Effector memory CD8-positive, alpha-beta T cell (primary cell): Measurements from ENCODE around the gene SYF2.
"Not testable (repeated sequence)": the region's sequence is repeated elsewhere in the genome, so short reads cannot be mapped to it uniquely, and the experiment has no call there.

Experiments
- ATAC-seq: fragments of 150-1000 bp; cut with Tn5 transposase; replicated peaks from 2 replicates; pipeline ENCODE4 v1.10.0; 2021; ENCODE audit warnings: mild to moderate bottlenecking, moderate library complexity
- DNase-seq, 3 experiments: peaks; one replicate each; pipeline ENCODE4 v3.0.0; 2021
- H3K27ac Mint-ChIP-seq, 2 donors: one replicate each; pipeline ENCODE4 v1.8.0; 2022; ENCODE audit warnings: mild to moderate bottlenecking in 2 of 2, mixed read lengths in 2 of 2, moderate library complexity in 2 of 2
- H3K27me3 Mint-ChIP-seq, 2 donors: one replicate each; pipeline ENCODE4 v1.8.0; 2022; ENCODE audit warnings: mixed read lengths in 2 of 2
- H3K36me3 Mint-ChIP-seq: one replicate; pipeline ENCODE4 v1.8.0; 2022; ENCODE audit warnings: mild to moderate bottlenecking, moderate library complexity, mixed read lengths; ENCODE audit not compliant: insufficient read depth
- H3K4me1 Mint-ChIP-seq, 2 donors: one replicate each; pipeline ENCODE4 v1.8.0; 2022; ENCODE audit warnings: low read depth in 2 of 2, mixed read lengths in 2 of 2
- H3K4me3 Mint-ChIP-seq, 2 donors: one replicate each; pipeline ENCODE4 v1.8.0; 2022; ENCODE audit warnings: mild to moderate bottlenecking in 2 of 2, mixed read lengths in 2 of 2, moderate library complexity in 2 of 2
- H3K9me3 Mint-ChIP-seq, 2 donors: one replicate each; pipeline ENCODE4 v1.8.0; 2022; ENCODE audit warnings: mixed read lengths in 2 of 2

SYF2 gene

DNA sequence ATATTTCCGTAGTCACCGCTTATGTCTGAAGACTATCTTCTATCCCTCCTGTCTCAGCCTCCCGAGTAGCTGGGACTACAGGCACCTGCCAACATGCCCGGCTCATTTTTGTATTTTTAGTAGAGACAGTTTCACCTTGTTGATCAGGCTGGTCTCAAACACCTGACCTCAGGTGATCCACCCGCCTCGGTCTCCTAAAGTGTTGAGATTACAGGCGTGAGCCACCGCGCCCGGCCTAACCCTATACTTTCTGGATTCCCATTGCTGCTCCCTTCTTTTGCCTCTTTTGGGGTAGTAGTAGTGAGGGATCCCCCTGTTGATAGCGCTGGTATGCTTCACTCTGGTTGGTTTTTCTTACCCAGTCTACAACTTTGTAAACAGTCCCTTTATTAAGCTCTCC is 5.7 kb upstream of the SYF2 start:
- Mint-ChIP-seq H3K9me3 (no peaks in the 10 kb centered on the region), H3K27me3 (no peaks in the 10 kb centered on the region), H3K4me1 (peaks cover 21 to 29% of the 10 kb centered on the region in 2 donors), H3K36me3 (peaks cover 62% of the 10 kb centered on the region), H3K27ac (no peak overlapping the region), H3K4me3 (no peak overlapping the region)
- DNase-seq (no peak), ATAC-seq (no peak)

DNA sequence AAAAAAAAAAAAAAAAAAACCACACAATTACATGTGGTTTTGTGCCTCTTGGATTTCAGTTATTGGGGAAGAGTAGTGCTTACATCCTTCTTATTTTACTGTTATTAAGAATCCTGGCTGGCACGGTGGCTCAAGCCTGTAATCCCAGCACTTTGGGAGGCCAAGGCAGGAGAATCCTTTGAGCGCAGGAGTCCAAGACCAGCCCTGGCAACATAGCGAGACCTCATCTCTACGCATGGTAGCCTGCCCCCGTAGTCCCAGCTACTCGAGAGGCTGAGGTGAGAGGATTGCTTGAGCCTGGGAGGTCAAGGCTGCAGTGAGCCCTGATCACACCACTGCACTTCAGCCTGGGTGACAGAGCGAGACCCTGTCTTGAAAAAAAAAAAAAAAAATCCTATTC is 4.0 kb upstream of the SYF2 start:
- not testable (repeated sequence) for H3K4me3 Mint-ChIP-seq, ATAC-seq, DNase-seq, H3K9me3 Mint-ChIP-seq, H3K27me3 Mint-ChIP-seq, H3K27ac Mint-ChIP-seq
- H3K36me3 Mint-ChIP-seq: peaks cover 44% of the 10 kb centered on the region
- peaks cover 24 to 27% of the 10 kb centered on the region in 2 donors for H3K4me1 Mint-ChIP-seq

GRCh38 chr1:25235411-25235810 is 3.1 kb upstream of the SYF2 start:
- ATAC-seq, H3K27me3 Mint-ChIP-seq, H3K9me3 Mint-ChIP-seq, H3K27ac Mint-ChIP-seq, DNase-seq, H3K4me3 Mint-ChIP-seq: not testable (repeated sequence)
- Mint-ChIP-seq H3K36me3 (peaks cover 36% of the 10 kb centered on the region), H3K4me1 (peaks cover 23 to 25% of the 10 kb centered on the region in 2 donors)

- Mint-ChIP-seq H3K27me3 (no peaks in the 10 kb centered on the region), H3K9me3 (no peaks in the 10 kb centered on the region), H3K36me3 (peaks cover 16% of the 10 kb centered on the region), H3K4me1 (peaks cover 11 to 13% of the 10 kb centered on the region in 2 donors), H3K27ac (no peak overlapping the region), H3K4me3 (no peak overlapping the region)
- ATAC-seq (peak; percentile 39), DNase-seq (peak; percentile 27 to 44 (median 32))
These were observed 823 bp upstream of the SYF2 start for GRCh38 chr1:25232866-25233784.

- Mint-ChIP-seq H3K4me1 (peaks cover 2 to 5% of the 10 kb centered on the region in 2 donors), H3K4me3 (no peak overlapping the region), H3K9me3 (no peaks in the 10 kb centered on the region), H3K27me3 (no peaks in the 10 kb centered on the region), H3K27ac (no peak overlapping the region), H3K36me3 (peaks cover 44% of the 10 kb centered on the region)
- DNase-seq: no peak
- no peak for ATAC-seq
These were observed 8.8 kb downstream of the SYF2 start for GRCh38 chr1:25223471-25223870.

GRCh38 chr1:25222606-25223005 is 9.7 kb downstream of the SYF2 start:
- ATAC-seq: no peak
- peaks cover 0 to 2% of the 10 kb centered on the region in 2 donors for H3K4me1 Mint-ChIP-seq
- H3K27ac Mint-ChIP-seq: no peak overlapping the region
- H3K4me3 Mint-ChIP-seq: no peak overlapping the region
- no peaks in the 10 kb centered on the region for H3K27me3 Mint-ChIP-seq
- H3K36me3 Mint-ChIP-seq: peaks cover 44% of the 10 kb centered on the region
- DNase-seq: no peak
- H3K9me3 Mint-ChIP-seq: no peaks in the 10 kb centered on the region

DNA sequence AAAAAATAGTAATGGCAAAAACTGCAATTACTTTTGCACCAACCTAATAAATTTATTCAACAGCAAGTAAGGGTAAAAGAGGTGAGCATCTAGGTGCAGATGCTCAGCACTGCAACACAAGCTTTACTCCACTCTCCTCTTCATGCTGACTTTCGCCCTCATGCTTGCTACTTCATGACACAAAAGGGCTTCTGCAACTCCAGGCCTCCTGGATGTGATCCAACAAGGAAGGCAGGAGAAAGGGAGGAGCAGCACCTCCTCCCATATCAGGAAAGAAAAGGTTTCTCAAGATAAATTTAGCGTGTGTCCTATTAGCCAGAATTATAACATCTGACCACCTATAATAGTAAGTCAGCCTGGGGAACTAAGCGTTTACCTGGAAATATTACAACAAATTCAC is 11.6 kb downstream of the SYF2 start:
- peaks cover 44% of the 10 kb centered on the region for H3K36me3 Mint-ChIP-seq
- peaks cover 4% of the 10 kb centered on the region in 2 donors for H3K4me1 Mint-ChIP-seq
- H3K27ac Mint-ChIP-seq: no peak overlapping the region

GRCh38 chr1:25219661-25220251 is 12.5 kb downstream of the SYF2 start:
- DNase-seq (no peak), ATAC-seq (no peak)
- Mint-ChIP-seq H3K27ac (peak overlapping the region; percentile 6 to 39), H3K4me3 (no peak overlapping the region), H3K4me1 (peaks cover 4% of the 10 kb centered on the region in 2 donors), H3K9me3 (no peaks in the 10 kb centered on the region), H3K27me3 (no peaks in the 10 kb centered on the region), H3K36me3 (peaks cover 44% of the 10 kb centered on the region)

More for the DNA sequence above, 11.6 kb downstream of the SYF2 start:
- no peak overlapping the region for H3K4me3 Mint-ChIP-seq
- no peaks in the 10 kb centered on the region for H3K27me3 Mint-ChIP-seq
- H3K9me3 Mint-ChIP-seq: no peaks in the 10 kb centered on the region
- ATAC-seq (no peak), DNase-seq (no peak)

GRCh38 chr1:25217598-25218232 is 14.6 kb downstream of the SYF2 start:
- Mint-ChIP-seq H3K27ac (peak overlapping the region; percentile 19 to 52), H3K4me1 (peaks cover 4% of the 10 kb centered on the region in 2 donors), H3K4me3 (no peak overlapping the region), H3K36me3 (peaks cover 33% of the 10 kb centered on the region), H3K27me3 (no peaks in the 10 kb centered on the region), H3K9me3 (no peaks in the 10 kb centered on the region)
- ATAC-seq: no peak
- no peak for DNase-seq

DNA sequence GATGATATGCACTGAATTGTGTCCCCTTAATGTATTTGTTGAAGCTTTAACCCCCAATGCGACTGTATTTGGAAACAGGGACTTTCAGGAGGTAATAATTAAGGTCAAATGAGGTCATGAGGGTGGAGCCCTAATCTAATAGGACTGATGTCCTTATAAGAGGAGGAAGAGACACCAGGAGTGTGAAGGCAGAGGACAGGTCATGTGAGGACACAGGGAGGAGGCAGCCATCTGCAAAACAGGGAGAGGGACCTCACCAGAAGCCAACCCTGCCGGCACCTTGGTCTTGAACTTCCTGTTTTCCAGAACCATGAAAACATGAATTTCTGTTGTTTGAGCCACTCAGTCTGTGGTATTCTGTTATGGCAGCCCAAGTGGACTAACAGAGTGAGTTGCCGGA is 15.3 kb downstream of the SYF2 start:
- H3K4me3 Mint-ChIP-seq: no peak overlapping the region
- ATAC-seq: no peak
- peaks cover 0 to 7% of the 10 kb centered on the region in 2 donors for H3K27me3 Mint-ChIP-seq
- DNase-seq: no peak
- peak overlapping the region in 1 of 2 donors; percentile 19 for H3K27ac Mint-ChIP-seq
- peaks cover 26% of the 10 kb centered on the region for H3K36me3 Mint-ChIP-seq
- H3K9me3 Mint-ChIP-seq: no peaks in the 10 kb centered on the region
- H3K4me1 Mint-ChIP-seq: peaks cover 4% of the 10 kb centered on the region in 2 donors

GRCh38 chr1:25216123-25216522 is 16.2 kb downstream of the SYF2 start:
- H3K4me1 Mint-ChIP-seq: peaks cover 4% of the 10 kb centered on the region in 2 donors
- no peak overlapping the region for H3K27ac Mint-ChIP-seq
- ATAC-seq: no peak

GRCh38 chr1:25212725-25213124 is 19.6 kb downstream of the SYF2 start:
- Mint-ChIP-seq H3K4me3 (no peak overlapping the region), H3K27ac (no peak overlapping the region), H3K27me3 (peaks cover 20 to 39% of the 10 kb centered on the region in 2 donors), H3K4me1 (peaks cover 2 to 4% of the 10 kb centered on the region in 2 donors), H3K36me3 (peaks cover 5% of the 10 kb centered on the region), H3K9me3 (no peaks in the 10 kb centered on the region)
- no peak for ATAC-seq
- DNase-seq: no peak

More at GRCh38 chr1:25216123-25216522, 16.2 kb downstream of the SYF2 start:
- Mint-ChIP-seq H3K4me3 (no peak overlapping the region), H3K9me3 (no peaks in the 10 kb centered on the region), H3K27me3 (peaks cover 3 to 15% of the 10 kb centered on the region in 2 donors), H3K36me3 (peaks cover 18% of the 10 kb centered on the region)
- no peak for DNase-seq

DNA sequence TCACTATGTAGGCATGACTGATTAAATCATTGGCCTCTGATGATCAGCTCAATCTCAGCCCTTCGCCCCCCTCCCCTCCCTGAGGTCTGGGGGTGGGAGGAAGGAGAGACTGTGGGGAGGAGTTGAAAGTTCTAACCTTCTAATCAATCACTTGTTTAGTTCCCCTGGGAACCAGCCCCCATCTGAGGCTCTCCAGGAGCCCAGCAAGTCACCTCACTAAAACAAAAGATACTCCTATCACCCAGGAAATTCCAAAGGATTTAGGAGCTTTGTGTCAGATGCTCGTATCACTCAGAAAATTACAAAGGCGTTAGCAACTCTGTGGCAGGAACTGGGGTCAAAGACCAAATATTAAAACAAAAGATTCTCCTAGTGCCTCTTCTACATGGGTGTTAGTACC is 21.6 kb downstream of the SYF2 start:
- peaks cover 20 to 39% of the 10 kb centered on the region in 2 donors for H3K27me3 Mint-ChIP-seq
- H3K9me3 Mint-ChIP-seq: no peaks in the 10 kb centered on the region
- H3K27ac Mint-ChIP-seq: no peak overlapping the region
- no peak overlapping the region for H3K4me3 Mint-ChIP-seq
- no peaks in the 10 kb centered on the region for H3K4me1 Mint-ChIP-seq
- H3K36me3 Mint-ChIP-seq: peaks cover 5% of the 10 kb centered on the region
- ATAC-seq: no peak
- no peak for DNase-seq
